Adrenal gland (tissue), 12 donors: ENCODE data around the gene SHROOM2. TPM values are rescaled to one million over a fixed set of nuclear protein-coding genes. Genes with fewer than 3 reads are reported as not detected.

Source experiments
- DNase-seq, 7 donors: peaks; one replicate each; pipeline ENCODE4 v3.0.0-alpha.2; 2019 to 2020
- H3K27ac ChIP-seq, 5 donors: fragments of 200-600 bp; sonication (generic) in 4 of 5; 1 replicate in 3 of 5; 2 replicates in 2 of 5; pipeline versions ENCODE4 v1.5.1 to v1.8.0; 2016 to 2020; ENCODE audit warnings: mild to moderate bottlenecking in 1 of 5
- H3K27me3 ChIP-seq: fragments of 200-600 bp; 2 replicates; pipeline ENCODE4 v1.8.0; 2021
- H3K36me3 ChIP-seq, 2 donors: fragments of 200-600 bp; replicated peaks in 1 of 2; 1 replicate in 1 of 2; 2 replicates in 1 of 2; pipeline versions ENCODE4 v1.5.1 to v1.8.0; 2018 to 2022
- H3K4me1 ChIP-seq, 2 donors: fragments of 200-600 bp; replicated peaks in 1 of 2; 1 replicate in 1 of 2; 2 replicates in 1 of 2; pipeline versions ENCODE4 v1.5.1 to v1.8.0; 2018 to 2021
- H3K4me3 ChIP-seq, 4 donors: fragments of 200-600 bp; sonication (generic) in 3 of 4; one replicate each; pipeline ENCODE4 v1.5.1; 2016 to 2018
- H3K9me3 ChIP-seq, 3 donors: fragments of 200-600 bp; sonication (generic) in 1 of 3; replicated peaks in 1 of 3; 1 replicate in 2 of 3; 2 replicates in 1 of 3; pipeline versions ENCODE4 v1.5.1 to v1.8.0; 2016 to 2021
- CTCF ChIP-seq, 6 experiments: fragments of 450-650 bp in 4 of 6; fragments of 200-600 bp in 2 of 6; sonication (generic) in 1 of 6; IDR thresholded peaks; 1 replicate in 5 of 6; 2 replicates in 1 of 6; pipeline versions ENCODE4 v1.5.1 to v1.8.0; 2016 to 2021; ENCODE audit warnings: antibody characterized with exemption in 6 of 6, mild to moderate bottlenecking in 2 of 6, moderate library complexity in 1 of 6
- POLR2A ChIP-seq, 2 donors: fragments of 450-650 bp; IDR thresholded peaks; one replicate each; pipeline ENCODE4 v1.6.1; 2017; ENCODE audit warnings: antibody characterized with exemption in 2 of 2, mild to moderate bottlenecking in 2 of 2, moderate library complexity in 1 of 2
- WGBS, 4 donors: extraction: QIAGEN DNeasy Blood & Tissue Kit in 2 of 4; methylation state at CpG; one replicate each; pipeline versions ENCODE4 v1.1.5 to v1.1.7; 2013 to 2017; 5-methylcytosine and 5-hydroxymethylcytosine counted together
- intact Hi-C, 2 donors: fragments of 100-400 bp; cut with DNase I; formaldehyde crosslinking; loops; one replicate each; pipeline versions ENCODE4 v1.14.1 to v1.15.0; 2022 to 2023
- polyA plus RNA-seq, 3 donors: library from polyadenylated mRNA; stranded (reverse); fragments of 200-250 nt in 2 of 3; fragments of 350-450 nt in 1 of 3; fragmentation: Illumina TruSeq in 1 of 3; extraction: RNeasy Lipid Tissue Mini Kit (QIAGEN cat#74804) in 1 of 3; gene quantifications; one replicate each; pipeline ENCODE4 v1.2.3, GENCODE V29; 2013 to 2014
- total RNA-seq, 9 donors: library from RNA; depleted of rRNA in 4 of 9; stranded (reverse); fragments of >200 nt in 4 of 9; fragments of 120-200 nt in 1 of 9; fragmentation: NEBNext Ultra II Directional in 1 of 9; extraction: Animal tissue kit (Norgen Biotek cat#: 25700) in 1 of 9; gene quantifications; one replicate each; pipeline versions ENCODE4 v1.1.0 to v1.2.4, GENCODE V29; 2013 to 2023
- donor health status: healthy with polysubstance abuse.
- donor health status: Bipolar disorder and iron deficiency.
- donor health status: DM: yes; HTN: yes; CAD: no.
- donor health status: DM: no; HTN: no; CAD: no.
- donor health status: DM: no; HTN: no; CAD: no.
- donor health status: DM: yes; HTN: yes; CAD: no.

SHROOM2 gene
- total and polyA plus RNA-seq, 12 donors = 1.7 to 7.2 (median 4.0) TPM

GRCh38 chrX:9961750-9962149, 175.5 kb downstream of the SHROOM2 start:
- H3K4me3 ChIP-seq = no peak overlapping the region
- DNase-seq = no peak
- H3K36me3 ChIP-seq = no peaks in the 10 kb centered on the region
- intact Hi-C loops = no loop called here
- 77 to 83% (median 80%) methylated on average over 5 of the region's 5 CpGs for WGBS, 4 donors
- H3K27me3 ChIP-seq = peaks cover 4% of the 10 kb centered on the region
- no peak overlapping the region for H3K27ac ChIP-seq
- H3K4me1 ChIP-seq = no peaks in the 10 kb centered on the region
- no peaks in the 10 kb centered on the region for H3K9me3 ChIP-seq
- TF ChIP-seq POLR2A (IDR thresholded peaks at IDR 0.05) (no peak), CTCF (IDR thresholded peaks at IDR 0.05) (no peak)

DNA sequence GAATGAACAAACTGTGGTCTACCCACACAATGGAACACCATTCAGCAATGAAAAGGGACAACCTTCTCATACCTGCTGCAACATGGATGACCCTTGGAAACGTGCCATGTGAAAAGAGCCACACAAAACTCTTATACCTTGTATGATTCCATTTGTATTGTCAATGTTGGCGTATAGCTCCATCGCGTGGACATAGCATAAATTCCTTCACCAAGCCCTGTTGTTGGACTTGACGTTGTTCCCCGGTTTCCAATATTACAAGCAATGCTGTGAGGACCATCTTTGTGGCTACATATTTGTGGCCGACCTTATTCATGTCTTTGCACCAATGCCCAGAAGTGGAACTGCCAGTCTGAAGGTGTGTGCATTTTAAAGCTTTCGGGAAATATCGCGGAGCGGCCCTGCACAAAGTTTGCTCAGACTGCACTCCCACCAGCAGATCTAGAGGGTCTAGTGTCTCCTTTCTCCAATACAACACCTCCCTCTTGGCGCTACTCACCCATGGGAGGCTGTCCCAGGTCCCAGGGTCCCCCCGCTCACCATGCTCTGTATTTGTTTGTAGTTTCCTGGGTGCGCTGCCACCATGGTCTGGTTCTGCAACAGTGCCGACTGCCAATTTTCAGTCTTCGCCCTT, 180.7 kb downstream of the SHROOM2 start, which contains the start of gene CLDN34:
Gene CLDN34, plus strand, starts transcription at position 584 of the 634 bp plus-strand sequence. Its CDS starts 0 bp downstream, at position 584.
- intact Hi-C loops = no loop called here

GRCh38 chrX:9977635-9978034, 191.4 kb downstream of the SHROOM2 start:
- Histone ChIP-seq H3K36me3 (no peaks in the 10 kb centered on the region), H3K9me3 (peaks cover 0 to 5% (median 0%) of the 10 kb centered on the region in 3 donors), H3K27me3 (no peaks in the 10 kb centered on the region), H3K4me1 (peaks cover 0 to 15% of the 10 kb centered on the region in 2 donors), H3K27ac (peak overlapping the region in 1 of 5 donors; percentile 7), H3K4me3 (no peak overlapping the region)
- intact Hi-C loops = no loop called here
- WGBS, 4 donors = 44 to 47% (median 46%) methylated on average over 3 of the region's 3 CpGs
- peak in 3 of 7 donors; percentile 15 to 52 (median 32) for DNase-seq
- no peak for TF ChIP-seq CTCF (IDR thresholded peaks at IDR 0.05)
- no peak for TF ChIP-seq POLR2A (IDR thresholded peaks at IDR 0.05)

More for the DNA sequence above, 180.7 kb downstream of the SHROOM2 start, which contains the start of gene CLDN34:
- TF ChIP-seq POLR2A (IDR thresholded peaks at IDR 0.05) (no peak), CTCF (IDR thresholded peaks at IDR 0.05) (no peak)
- no peak within 1 kb of the TSS for H3K27ac ChIP-seq
- H3K27me3 ChIP-seq = peaks cover 9% of the 10 kb centered on the region
- 85 to 94% (median 90%) methylated on average over 15 to 16 of the region's 16 CpGs for WGBS, 4 donors
- no peaks in the 10 kb centered on the region for H3K36me3 ChIP-seq
- H3K9me3 ChIP-seq = no peaks in the 10 kb centered on the region
- no peak for DNase-seq
- H3K4me1 ChIP-seq = no peaks in the 10 kb centered on the region
- no peak within 1 kb of the TSS for H3K4me3 ChIP-seq

GRCh38 chrX:9980401-9980800, 194.2 kb downstream of the SHROOM2 start:
- H3K4me3 ChIP-seq = no peak overlapping the region
- TF ChIP-seq CTCF (IDR thresholded peaks at IDR 0.05) = no peak
- no peak for TF ChIP-seq POLR2A (IDR thresholded peaks at IDR 0.05)
- no peaks in the 10 kb centered on the region for H3K27me3 ChIP-seq
- H3K27ac ChIP-seq = no peak overlapping the region
- WGBS, 4 donors = 80 to 87% (median 83%) methylated on average over 6 to 7 of the region's 7 CpGs
- intact Hi-C loops = loop anchor here in 1 of 2 donors (10.0 kb wide), 1 partner anchor 96 kb away; no protein-coding TSS in a partner anchor
- no peaks in the 10 kb centered on the region for H3K36me3 ChIP-seq
- H3K4me1 ChIP-seq = peaks cover 0 to 15% of the 10 kb centered on the region in 2 donors
- no peaks in the 10 kb centered on the region for H3K9me3 ChIP-seq
- no peak for DNase-seq
